Type B pancreatic cell (in vitro differentiated cells): ENCODE results near the gene XIRP1. TPM values are rescaled to one million over a fixed set of nuclear protein-coding genes. Genes with fewer than 3 reads are reported as not detected.

ENCODE experiments used
- DNase-seq: peaks from one replicate; pipeline ENCODE4 v3.0.0; 2021; ENCODE audit warnings: mixed read lengths; ENCODE audit not compliant: unreplicated experiment; ENCODE audit errors: extremely low spot score
- H3K27ac Mint-ChIP-seq: 2 replicates; pipeline ENCODE4 v1.8.0; 2021; ENCODE audit warnings: mild to moderate bottlenecking, mixed read lengths
- H3K27me3 Mint-ChIP-seq: 2 replicates; pipeline ENCODE4 v1.8.0; 2021; ENCODE audit warnings: mixed read lengths
- H3K36me3 Mint-ChIP-seq: 2 replicates; pipeline ENCODE4 v1.8.0; 2021; ENCODE audit warnings: mixed read lengths
- H3K4me1 Mint-ChIP-seq: one replicate; pipeline ENCODE4 v1.8.0; 2021; ENCODE audit warnings: mixed read lengths; ENCODE audit not compliant: unreplicated experiment
- H3K4me3 Mint-ChIP-seq: 2 replicates; pipeline ENCODE4 v1.8.0; 2021; ENCODE audit warnings: mild to moderate bottlenecking, mixed read lengths
- H3K9me3 Mint-ChIP-seq: 2 replicates; pipeline ENCODE4 v1.8.0; 2021; ENCODE audit warnings: mixed read lengths
- total RNA-seq: library from RNA; stranded (reverse); gene quantifications from 2 replicates; pipeline ENCODE4 v1.2.1, GENCODE V29; 2021; ENCODE audit warnings: low replicate concordance
- TF ChIP-seq, protein P1 (sequence below): fragments of 200-600 bp; sonication (generic); conservative IDR thresholded peaks from 2 replicates; pipeline ENCODE4 v1.5.0; 2021; ENCODE audit warnings: antibody characterized with exemption, mild to moderate bottlenecking

XIRP1 gene
- total RNA-seq, 1 donor from 2014 or later = 0.12 TPM

DNA sequence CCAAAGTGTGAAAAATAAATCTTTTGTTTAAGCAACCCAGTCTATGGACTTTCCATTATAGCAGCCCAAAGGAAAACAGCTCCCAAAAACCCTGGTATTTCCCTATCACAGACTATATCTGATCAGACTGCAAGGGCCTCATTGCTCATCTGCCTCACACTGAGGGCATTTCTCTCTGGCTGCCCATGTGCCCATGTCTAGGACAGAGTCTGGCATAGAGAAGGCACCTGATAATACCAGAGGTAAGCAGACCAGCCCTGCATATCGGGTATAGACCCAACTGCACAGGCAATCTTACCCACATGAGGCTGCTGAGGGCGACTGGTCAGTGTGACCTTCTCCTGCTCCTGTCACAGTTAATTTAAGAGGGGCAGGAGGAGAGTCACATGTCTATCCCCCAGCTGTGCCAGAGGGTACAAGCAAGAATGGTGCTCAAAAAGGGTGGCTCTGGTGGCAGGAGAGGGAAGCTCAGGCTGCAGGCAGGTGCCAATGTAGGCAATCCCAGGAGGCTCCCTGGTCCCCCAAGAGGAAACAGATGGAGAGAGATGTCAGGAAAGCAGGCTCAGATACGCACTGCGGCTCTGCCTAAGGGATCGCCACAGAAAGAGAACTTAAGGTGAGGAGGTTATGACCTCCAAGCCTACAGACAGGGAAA, 42.1 kb downstream of the XIRP1 start:
- DNase-seq = no peak
- Mint-ChIP-seq H3K4me1 (peaks cover 74% of the 10 kb centered on the region), H3K27me3 (peaks cover 8% of the 10 kb centered on the region), H3K27ac (peak overlapping the region; percentile 99), H3K4me3 (peak overlapping the region; percentile 96), H3K9me3 (no peaks in the 10 kb centered on the region), H3K36me3 (peaks cover 11% of the 10 kb centered on the region)
- TF ChIP-seq, protein P1, sequence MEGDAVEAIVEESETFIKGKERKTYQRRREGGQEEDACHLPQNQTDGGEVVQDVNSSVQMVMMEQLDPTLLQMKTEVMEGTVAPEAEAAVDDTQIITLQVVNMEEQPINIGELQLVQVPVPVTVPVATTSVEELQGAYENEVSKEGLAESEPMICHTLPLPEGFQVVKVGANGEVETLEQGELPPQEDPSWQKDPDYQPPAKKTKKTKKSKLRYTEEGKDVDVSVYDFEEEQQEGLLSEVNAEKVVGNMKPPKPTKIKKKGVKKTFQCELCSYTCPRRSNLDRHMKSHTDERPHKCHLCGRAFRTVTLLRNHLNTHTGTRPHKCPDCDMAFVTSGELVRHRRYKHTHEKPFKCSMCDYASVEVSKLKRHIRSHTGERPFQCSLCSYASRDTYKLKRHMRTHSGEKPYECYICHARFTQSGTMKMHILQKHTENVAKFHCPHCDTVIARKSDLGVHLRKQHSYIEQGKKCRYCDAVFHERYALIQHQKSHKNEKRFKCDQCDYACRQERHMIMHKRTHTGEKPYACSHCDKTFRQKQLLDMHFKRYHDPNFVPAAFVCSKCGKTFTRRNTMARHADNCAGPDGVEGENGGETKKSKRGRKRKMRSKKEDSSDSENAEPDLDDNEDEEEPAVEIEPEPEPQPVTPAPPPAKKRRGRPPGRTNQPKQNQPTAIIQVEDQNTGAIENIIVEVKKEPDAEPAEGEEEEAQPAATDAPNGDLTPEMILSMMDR = peak; percentile 25

DNA sequence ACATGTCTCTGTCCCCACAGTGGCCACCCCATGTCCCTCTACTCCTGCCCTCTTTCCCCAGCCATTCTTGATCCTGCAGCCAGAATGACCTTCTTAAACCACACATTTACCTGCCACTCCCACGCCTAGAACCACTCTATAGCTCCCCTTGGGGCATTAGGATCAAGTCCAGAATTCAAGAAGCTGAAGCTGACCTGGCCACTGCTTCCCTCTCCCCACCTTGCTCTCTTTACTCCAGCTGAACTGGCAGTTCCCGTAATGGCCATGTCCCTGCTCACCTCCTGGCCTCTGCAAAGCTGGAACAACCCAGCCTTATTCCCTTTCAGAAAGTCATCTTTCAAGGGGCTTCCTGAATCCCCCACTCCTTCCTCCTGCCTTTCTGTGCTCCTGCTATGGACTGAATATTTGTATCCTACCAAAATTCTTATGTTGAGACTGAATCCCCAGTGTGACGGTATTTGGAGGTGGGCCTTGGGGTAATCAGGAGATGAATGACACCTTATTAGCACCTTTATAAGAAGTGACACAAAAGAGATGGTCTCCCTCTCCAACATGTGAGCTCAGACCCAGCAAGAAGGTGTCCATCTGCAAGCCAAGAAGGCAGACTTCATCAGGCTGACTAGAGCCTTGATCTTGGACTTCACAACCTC, 42.8 kb downstream of the XIRP1 start:
- Mint-ChIP-seq H3K9me3 (no peaks in the 10 kb centered on the region), H3K4me1 (peaks cover 74% of the 10 kb centered on the region), H3K27ac (peak overlapping the region; percentile 99), H3K27me3 (peaks cover 8% of the 10 kb centered on the region), H3K4me3 (peak overlapping the region; percentile 96), H3K36me3 (peaks cover 13% of the 10 kb centered on the region)
- DNase-seq = no peak
- TF ChIP-seq, protein P1 = no peak

DNA sequence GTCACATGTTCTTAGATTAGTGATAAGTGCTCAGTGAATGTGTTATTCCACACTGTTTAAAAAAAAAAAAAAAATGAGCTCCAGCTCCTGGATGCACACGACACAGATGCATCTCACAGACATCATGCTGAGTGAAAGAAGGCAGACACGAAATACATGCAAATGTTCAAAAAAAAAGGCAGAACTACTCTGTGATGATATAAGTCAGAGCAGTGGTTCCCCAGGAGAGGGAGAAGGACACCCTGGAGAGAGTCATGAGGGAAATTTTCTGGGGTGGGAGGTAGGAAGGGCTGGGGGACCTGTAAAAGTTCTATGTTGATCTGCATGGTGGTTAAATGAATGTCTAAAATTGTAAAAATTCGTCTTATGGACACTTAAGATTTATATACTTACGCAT, 43.3 kb downstream of the XIRP1 start:
- TF ChIP-seq, protein P1 = no peak
- Mint-ChIP-seq H3K27me3 (peaks cover 8% of the 10 kb centered on the region), H3K4me3 (peak overlapping the region; percentile 96), H3K9me3 (no peaks in the 10 kb centered on the region), H3K27ac (peak overlapping the region; percentile 99), H3K4me1 (peaks cover 70% of the 10 kb centered on the region), H3K36me3 (peaks cover 17% of the 10 kb centered on the region)
- DNase-seq = no peak

DNA sequence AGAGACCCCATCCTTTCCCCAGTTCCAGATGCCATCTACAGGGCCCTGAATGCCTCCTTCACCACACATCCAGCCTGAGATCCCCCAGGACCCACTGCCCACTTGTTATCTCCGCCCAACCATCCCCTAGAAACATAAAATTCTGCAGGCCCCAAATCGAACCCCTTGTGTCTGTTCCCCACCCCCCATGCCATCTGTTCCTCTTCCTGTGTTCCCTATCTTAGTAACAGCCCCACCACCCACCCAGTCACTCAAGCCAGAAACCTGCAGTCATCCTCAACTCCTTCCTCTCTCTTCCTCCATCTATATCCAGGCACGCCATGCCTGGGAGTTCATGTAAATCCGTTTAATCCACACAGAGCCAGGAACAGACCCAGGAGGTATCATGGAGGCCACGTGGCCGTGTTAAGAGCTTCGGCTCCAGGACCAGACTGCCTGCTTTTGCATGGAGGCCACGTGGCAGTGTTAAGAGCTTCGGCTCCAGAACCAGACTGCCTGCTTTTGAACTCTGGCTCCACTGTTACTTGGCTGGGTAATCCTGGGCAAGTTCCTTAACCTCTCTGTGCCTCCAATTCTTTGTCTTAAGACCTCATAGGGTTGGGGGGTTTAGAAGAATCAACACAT, 43.8 kb downstream of the XIRP1 start:
- peak overlapping the region; percentile 96 for H3K4me3 Mint-ChIP-seq
- no peak for DNase-seq
- H3K27me3 Mint-ChIP-seq = peaks cover 8% of the 10 kb centered on the region
- TF ChIP-seq, protein P1 = no peak
- no peaks in the 10 kb centered on the region for H3K9me3 Mint-ChIP-seq
- peak overlapping the region; percentile 99 for H3K27ac Mint-ChIP-seq
- H3K36me3 Mint-ChIP-seq = peaks cover 18% of the 10 kb centered on the region
- H3K4me1 Mint-ChIP-seq = peaks cover 70% of the 10 kb centered on the region

DNA sequence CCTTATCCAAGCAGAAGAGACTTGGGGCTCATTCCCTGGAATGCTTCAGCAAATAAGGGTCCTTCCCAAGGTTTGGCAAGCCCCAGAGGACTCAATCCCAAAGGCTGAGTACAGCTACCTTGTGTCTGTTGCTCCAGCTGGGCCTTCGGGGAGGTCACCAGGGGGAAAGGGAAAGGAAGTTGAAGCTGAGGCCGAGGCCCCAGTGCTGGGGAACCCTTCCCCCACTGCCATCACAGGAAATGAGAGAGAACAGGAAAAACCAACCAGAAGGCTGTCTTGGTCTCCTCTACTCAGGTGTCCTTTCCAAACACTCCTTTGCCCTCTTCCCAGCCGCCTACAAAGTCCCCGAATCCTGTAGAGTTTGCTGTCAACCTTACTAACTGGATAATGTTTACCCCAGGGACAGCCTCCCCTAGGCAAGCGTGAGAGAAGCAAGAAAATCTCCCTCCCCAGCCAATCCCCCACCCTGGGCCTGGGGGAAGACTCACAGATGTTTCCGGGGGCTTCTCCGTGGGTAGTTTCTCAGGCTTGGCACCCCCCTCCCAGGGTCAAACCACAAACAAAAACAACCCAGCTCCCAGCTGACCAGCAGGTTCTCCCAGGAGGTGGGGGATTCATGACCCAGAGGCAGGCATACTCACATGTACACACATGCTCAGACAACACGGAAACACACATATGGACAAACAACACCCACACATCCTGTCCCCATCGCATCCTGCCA, 44.5 kb downstream of the XIRP1 start:
- H3K27me3 Mint-ChIP-seq = peaks cover 8% of the 10 kb centered on the region
- H3K36me3 Mint-ChIP-seq = peaks cover 21% of the 10 kb centered on the region
- H3K4me3 Mint-ChIP-seq = peak overlapping the region; percentile 75
- H3K4me1 Mint-ChIP-seq = peaks cover 70% of the 10 kb centered on the region
- DNase-seq = no peak
- peak overlapping the region; percentile 99 for H3K27ac Mint-ChIP-seq
- TF ChIP-seq, protein P1 = no peak
- H3K9me3 Mint-ChIP-seq = no peaks in the 10 kb centered on the region
